BJ (cell line): ENCODE results near the gene ZBTB18. TPM values are rescaled to one million over a fixed set of nuclear protein-coding genes. Genes with fewer than 3 reads are reported as not detected.

Source experiments
- CTCF ChIA-PET: fragments of 350-600 bp; formaldehyde crosslinking; extraction: SDS; loops from one replicate; lab custom pipeline; 2021; ENCODE audit warnings: antibody characterized with exemption, inconsistent platforms; lab: Yijun Ruan, JAX
- POLR2A ChIA-PET: fragments of 300-600 bp; sonication (Branson Sonifier 250); formaldehyde crosslinking; extraction: SDS; loops from one replicate; lab custom pipeline; 2021; ENCODE audit warnings: antibody characterized with exemption; lab: Charles Lee
- DNase-seq: peaks from one replicate; pipeline ENCODE4 v3.0.0-alpha.2; 2011; ENCODE audit warnings: low read depth
- H3K27me3 ChIP-seq: 2 replicates; pipeline ENCODE4 v1.6.0; 2011; ENCODE audit warnings: low read length; ENCODE audit not compliant: control insufficient read depth, insufficient read depth
- H3K36me3 ChIP-seq: 2 replicates; pipeline ENCODE4 v1.5.1; 2011; ENCODE audit warnings: low read length; ENCODE audit not compliant: control insufficient read depth, insufficient read depth
- H3K4me3 ChIP-seq: 2 replicates; pipeline ENCODE4 v1.5.1; 2011; ENCODE audit warnings: low read depth, mild to moderate bottlenecking, control low read depth, low read length
- CTCF ChIP-seq: IDR thresholded peaks from 2 replicates; pipeline ENCODE4 v1.5.1; 2011; ENCODE audit warnings: low read depth, mild to moderate bottlenecking, control low read depth, inconsistent platforms, low read length, moderate library complexity; ENCODE audit not compliant: insufficient read depth
- polyA plus RNA-seq: library from polyadenylated mRNA; depleted of rRNA; stranded (reverse); fragments of >200 nt; gene quantifications from 2 replicates; pipeline ENCODE4 v1.2.3, GENCODE V29; 2011

ZBTB18 gene
- polyA plus RNA-seq, 1 experiment, result 12.7 TPM

DNA sequence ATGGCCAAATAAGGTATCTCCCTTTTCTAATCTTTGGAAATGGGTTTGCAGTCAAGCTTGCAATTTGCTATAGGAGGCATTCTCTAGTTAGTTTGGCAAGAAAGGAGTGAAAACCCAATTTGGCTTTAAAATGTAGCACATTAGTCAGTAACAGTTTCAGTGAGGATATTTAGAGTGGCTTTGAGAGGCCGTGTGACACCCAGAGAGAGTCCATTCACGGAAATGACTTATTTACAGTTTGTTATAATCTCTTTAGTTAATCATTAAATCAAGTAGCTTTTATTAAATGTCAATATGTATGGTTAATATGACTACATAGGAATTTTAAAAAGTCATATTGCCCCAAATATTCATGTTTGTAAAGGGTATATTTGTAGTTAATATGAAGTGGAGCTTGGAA lies 9.6 kb downstream of the ZBTB18 start:
- TF ChIP-seq CTCF, result no peak
- no peaks in the 10 kb centered on the region for H3K27me3 ChIP-seq
- DNase-seq, result no peak
- no peak overlapping the region for H3K4me3 ChIP-seq
- H3K36me3 ChIP-seq, result peaks cover 2% of the 10 kb centered on the region
- CTCF ChIA-PET, result no interaction called here
- POLR2A ChIA-PET, result no interaction called here

GRCh38 chr1:244062156-244062725 lies 11.2 kb downstream of the ZBTB18 start:
- DNase-seq, result no peak
- no peak for TF ChIP-seq CTCF
- Histone ChIP-seq H3K36me3 (no peaks in the 10 kb centered on the region), H3K4me3 (no peak overlapping the region), H3K27me3 (no peaks in the 10 kb centered on the region)
- CTCF ChIA-PET, result interaction anchor here (1.4 kb wide), 1 partner anchor 12 kb away, joined by 4 read pairs; no protein-coding TSS in a partner anchor
- POLR2A ChIA-PET, result no interaction called here

GRCh38 chr1:244063498-244063897 lies 12.4 kb downstream of the ZBTB18 start:
- Histone ChIP-seq H3K4me3 (no peak overlapping the region), H3K27me3 (no peaks in the 10 kb centered on the region), H3K36me3 (no peaks in the 10 kb centered on the region)
- TF ChIP-seq CTCF, result no peak
- DNase-seq, result no peak
- CTCF ChIA-PET, result interaction anchor here (1.4 kb wide), 1 partner anchor 11 kb away, joined by 4 read pairs; no protein-coding TSS in a partner anchor
- POLR2A ChIA-PET, result no interaction called here

DNA sequence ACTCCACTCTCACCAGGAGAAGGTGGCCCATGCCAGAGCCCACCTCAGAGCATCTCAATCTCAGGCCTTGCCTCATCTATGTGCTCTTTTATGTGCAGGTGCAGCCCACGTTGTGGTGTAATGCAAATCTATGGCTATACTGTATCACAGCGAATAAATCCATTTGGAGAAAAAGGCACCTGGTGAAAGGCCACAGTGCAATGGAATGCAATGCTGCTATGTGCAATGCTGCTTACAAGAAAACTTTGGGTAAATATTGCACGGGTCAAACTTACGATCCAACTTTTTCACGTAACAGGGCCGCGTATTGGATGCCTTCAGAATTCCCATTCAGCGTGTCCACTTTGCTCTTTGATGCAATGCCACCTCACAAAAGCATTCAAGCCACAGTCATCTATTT lies 13.5 kb downstream of the ZBTB18 start:
- ChIA-PET CTCF (no interaction called here), POLR2A (no interaction called here)
- Histone ChIP-seq H3K27me3 (no peaks in the 10 kb centered on the region), H3K4me3 (no peak overlapping the region), H3K36me3 (no peaks in the 10 kb centered on the region)
- DNase-seq, result no peak
- no peak for TF ChIP-seq CTCF

- CTCF ChIA-PET, result no interaction called here
Measured at GRCh38 chr1:244065063-244065793, 14.1 kb downstream of the ZBTB18 start.

More at GRCh38 chr1:244065063-244065793, 14.1 kb downstream of the ZBTB18 start:
- Histone ChIP-seq H3K27me3 (no peaks in the 10 kb centered on the region), H3K36me3 (no peaks in the 10 kb centered on the region), H3K4me3 (no peak overlapping the region)
- DNase-seq, result no peak
- POLR2A ChIA-PET, result interaction anchor here (0.5 kb wide), 1 partner anchor 17 kb away, joined by 11 read pairs; no protein-coding TSS in a partner anchor
- TF ChIP-seq CTCF, result no peak
